GM18520 (cell line): ENCODE data around the gene C1QTNF7.

Experiments used
- ATAC-seq: cut with Tn5 transposase; IDR thresholded peaks from one replicate; pipeline ENCODE4 v1.9.1; 2021; ENCODE audit not compliant: unreplicated experiment

C1QTNF7 gene

DNA sequence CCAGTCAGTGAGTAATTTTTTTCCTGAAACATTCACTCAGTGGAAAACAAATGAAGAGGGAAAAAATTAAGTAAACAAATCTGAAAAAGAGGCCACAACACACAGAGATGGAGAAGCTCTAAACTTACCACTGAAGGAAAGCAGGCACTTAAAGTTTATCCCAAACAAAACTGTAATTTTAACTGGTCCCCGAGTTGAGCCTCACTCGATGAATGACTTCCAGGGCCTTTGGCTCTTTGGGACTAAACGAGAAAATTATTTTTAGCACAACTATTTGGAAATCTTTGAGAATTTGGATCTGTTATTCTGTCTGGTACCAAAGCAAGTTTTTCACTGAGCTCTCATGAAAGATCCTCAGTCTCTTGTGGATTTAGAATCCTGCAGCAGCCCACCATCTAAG is at the start of gene C1QTNF7:
TSS of gene C1QTNF7 (plus strand) at position 333 of the 400 bp plus-strand sequence. CDS start 7,711 bp downstream, outside the sequence.
- ATAC-seq: no peak

DNA sequence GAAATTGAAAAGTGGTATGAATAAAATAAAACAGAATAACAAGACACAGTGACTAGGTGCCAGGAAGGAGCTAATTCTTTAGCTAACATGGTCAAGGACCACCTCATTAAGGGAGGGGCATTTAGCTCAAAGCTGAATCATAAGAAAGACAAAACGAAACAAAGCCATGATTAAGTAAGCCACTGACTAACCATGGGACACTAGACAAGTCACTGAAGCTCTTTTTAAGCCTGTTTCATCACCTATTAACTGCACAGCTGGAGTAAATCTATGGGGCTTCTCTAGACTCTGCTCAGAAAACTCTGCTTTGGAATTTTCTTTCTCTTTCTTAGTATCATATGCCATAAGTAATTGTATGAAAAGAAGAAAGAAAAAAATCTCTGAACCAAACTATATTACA is 49.8 kb upstream of the C1QTNF7 start:
- ATAC-seq: no peak

GRCh38 chr4:15378493-15378892 is 49.3 kb upstream of the C1QTNF7 start:
- no peak for ATAC-seq

- ATAC-seq: no peak
These were observed 46.0 kb upstream of the C1QTNF7 start for GRCh38 chr4:15381806-15382338.

DNA sequence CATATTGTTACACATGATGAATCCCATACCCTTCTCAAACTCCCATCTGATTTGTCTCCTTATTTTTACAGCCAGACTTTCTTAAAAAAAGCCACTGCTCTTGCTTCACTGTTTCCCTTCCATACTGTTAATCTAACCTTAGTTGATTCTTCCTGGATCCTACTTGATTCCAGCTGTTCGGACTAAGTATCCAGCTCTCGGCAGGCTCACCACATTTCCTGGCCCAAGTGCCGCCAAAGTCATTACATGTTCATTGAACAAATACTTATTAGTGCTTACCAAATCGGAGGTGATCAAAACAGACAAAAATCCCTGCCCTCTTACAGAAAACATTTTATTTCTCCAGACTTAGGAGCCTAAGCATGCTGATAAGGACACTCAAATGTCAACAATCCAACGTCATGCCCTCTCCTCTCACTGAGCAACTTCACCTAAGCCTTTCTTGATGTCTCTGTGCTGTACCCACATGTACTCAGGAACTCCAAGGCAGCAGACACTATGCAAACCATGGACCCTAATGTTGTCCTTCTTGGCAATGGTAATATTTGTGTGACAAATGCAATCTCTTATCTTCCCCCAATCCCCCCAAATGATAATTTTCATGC is 45.1 kb upstream of the C1QTNF7 start:
- no peak for ATAC-seq

- no peak for ATAC-seq
These were observed 42.3 kb upstream of the C1QTNF7 start for GRCh38 chr4:15385515-15385914.

- ATAC-seq: no peak
These were observed 41.9 kb upstream of the C1QTNF7 start for GRCh38 chr4:15385928-15386327.

GRCh38 chr4:15390494-15390893 is 37.3 kb upstream of the C1QTNF7 start:
- ATAC-seq: no peak

GRCh38 chr4:15392053-15392805 is 35.6 kb upstream of the C1QTNF7 start:
- ATAC-seq: no peak

DNA sequence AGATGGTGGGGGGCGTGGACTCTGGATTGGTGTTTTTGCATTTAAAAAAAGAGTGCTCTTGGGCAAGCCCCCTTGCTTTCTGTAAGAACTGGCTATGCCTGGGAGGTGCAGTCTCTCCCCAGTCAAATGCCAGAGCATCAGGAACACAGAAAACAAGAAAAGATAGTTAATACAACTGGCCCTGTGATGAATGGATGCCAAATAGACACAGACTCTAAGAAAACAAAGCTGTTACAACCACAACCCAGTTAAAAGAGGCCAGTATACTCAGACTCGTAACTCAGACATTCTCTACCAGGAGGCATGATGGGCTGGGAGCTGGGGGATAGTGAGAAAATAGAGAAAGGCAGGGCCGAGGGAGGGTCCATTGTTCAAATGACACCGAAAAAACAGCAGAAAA is 32.5 kb upstream of the C1QTNF7 start:
- ATAC-seq: no peak

- peak; percentile 77 for ATAC-seq
These were observed 31.6 kb upstream of the C1QTNF7 start for GRCh38 chr4:15396157-15396800.

DNA sequence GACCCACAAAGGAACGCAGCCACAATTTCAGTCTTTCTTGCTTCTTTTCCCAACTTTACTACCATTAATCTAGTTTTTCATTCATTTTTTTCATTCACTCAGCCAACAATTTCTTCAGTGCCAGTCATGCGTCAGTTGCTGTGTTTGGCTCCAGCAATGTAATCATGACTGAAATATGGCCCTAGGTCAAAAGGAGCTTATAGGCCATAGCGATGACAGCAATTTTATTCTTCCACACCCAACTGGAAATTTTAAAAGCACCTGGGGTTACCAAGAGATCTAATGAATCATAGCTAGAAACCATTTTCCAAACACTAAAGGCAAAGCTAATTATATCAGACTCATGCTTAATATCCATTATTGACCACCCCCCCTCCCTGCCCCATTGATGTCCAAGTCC is 29.8 kb upstream of the C1QTNF7 start:
- ATAC-seq: no peak

DNA sequence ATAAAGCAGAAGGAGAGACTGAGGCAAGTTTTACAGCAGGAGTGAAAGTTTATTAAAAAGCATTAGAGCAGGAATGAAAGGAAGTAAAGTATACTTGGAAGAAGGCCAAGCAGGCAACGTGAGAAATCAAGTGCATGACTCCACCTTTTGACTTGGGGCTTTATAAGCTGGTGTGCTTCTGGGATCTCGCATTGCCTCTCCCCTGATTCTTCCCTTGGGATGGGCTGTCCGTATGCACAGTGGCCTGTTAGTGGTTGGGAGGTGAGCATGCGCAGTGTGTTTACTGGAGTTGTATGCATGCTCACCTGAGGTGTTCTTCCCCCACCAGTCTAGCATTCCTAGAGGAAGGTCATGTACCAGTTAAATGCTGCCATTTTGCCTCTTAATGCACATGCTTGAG is 29.1 kb upstream of the C1QTNF7 start:
- ATAC-seq: no peak

- no peak for ATAC-seq
These were observed 27.6 kb upstream of the C1QTNF7 start for GRCh38 chr4:15400226-15400625.

GRCh38 chr4:15400981-15401671 is 26.7 kb upstream of the C1QTNF7 start:
- no peak for ATAC-seq

DNA sequence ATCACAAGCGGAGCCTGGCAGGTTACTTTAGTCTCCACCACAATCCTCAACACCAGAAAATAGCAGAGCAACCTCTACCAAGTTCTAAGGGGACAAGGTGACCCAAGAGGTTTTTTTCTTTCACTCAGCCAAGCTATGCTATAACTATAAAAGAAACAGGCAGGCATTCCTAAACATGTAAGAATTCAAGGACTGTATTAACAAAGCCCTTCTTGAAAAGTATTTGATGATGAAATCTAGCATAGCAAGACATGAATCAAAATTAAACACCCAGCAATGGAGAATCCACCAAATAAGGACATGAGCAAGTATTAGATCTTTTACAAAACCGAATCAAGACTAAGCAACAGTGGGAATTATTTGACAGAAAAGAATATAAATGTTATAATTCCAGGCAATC is 25.7 kb upstream of the C1QTNF7 start:
- no peak for ATAC-seq

DNA sequence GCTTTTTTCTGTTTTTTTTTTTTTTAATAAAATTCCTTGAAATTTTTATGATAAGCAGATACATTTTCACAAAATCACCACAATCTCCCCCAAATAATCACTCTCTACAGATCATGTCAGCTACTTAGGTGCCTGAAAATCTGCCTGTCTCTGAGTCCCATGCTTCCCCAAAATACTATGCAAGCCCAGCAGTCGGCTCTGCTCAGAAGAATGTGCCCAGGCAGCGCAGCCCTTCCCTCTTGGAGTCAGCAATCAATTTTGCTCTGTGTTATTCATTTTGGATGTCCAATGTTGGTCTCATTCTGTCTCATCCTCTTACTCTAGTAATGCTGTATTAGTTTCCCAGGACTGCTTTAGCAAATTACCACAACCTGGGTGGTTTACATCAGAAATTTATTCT is 24.9 kb upstream of the C1QTNF7 start:
- ATAC-seq: no peak

DNA sequence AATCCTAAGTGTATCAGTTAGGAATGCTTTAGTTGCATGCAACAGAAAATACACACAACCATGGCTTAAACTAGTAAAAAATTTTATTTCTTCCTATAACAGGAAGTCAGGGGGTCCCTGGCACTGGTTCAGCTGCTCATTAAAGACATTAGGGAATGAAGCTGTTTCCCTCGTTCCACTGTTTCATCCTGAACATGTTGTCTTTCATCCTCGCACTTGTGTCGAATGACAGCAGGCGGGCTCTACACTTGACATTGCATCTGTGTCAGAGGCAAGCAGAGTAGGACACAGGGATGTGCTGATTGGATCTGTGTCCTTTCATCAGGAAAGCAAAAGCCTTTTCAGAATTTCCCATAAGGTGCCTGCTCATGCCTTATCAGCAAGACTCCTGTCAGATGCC is 22.8 kb upstream of the C1QTNF7 start:
- ATAC-seq: no peak

DNA sequence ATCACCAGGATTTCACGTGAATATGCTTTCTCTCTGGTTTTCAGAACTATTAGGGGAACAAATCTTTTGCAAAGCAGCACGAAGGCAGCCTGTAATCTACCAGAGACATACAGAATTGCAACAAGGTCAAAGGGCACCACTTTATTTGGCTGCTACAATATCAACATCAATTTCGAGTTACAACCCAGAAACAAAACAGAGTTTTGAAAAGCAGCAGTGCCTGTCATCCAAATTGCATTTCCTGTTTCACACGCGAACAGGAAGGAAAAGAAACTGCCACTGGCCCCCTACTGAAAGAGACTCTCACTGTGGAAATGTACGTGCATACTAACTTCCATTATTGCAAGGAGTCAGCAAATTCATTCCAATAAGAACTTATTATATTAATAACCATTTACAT is 17.1 kb upstream of the C1QTNF7 start:
- no peak for ATAC-seq

DNA sequence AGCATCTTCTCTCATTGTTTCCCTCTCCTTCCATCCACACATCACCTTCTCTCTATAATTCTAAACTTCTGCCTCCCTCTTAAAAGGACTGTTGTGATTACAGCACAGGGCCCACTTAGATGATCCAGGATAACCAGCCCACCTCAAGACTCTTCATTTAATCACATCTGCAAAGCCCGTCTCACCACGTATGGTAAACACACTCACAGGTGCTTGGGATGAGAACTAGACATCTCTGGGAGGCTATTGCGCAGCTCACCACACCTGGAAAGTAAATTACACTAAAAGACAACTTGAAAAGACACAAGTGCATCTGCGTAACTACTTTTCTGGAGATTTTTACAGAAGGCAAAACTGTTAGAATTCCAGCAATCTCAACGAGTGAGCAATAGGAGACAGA is 15.4 kb upstream of the C1QTNF7 start:
- ATAC-seq: no peak

GRCh38 chr4:15413010-15413622 is 14.7 kb upstream of the C1QTNF7 start:
- no peak for ATAC-seq
